Measurements from ENCODE around the gene GSC2.

- TF ChIP-seq CTCF (IDR thresholded peaks at IDR 0.05): no peak
- no peak for TF ChIP-seq POLR2A (IDR thresholded peaks at IDR 0.05)
Measured at GRCh38 chr22:19139001-19139356, 11.1 kb downstream of the GSC2 start.
